Activated CD4-positive, alpha-beta T cell treated with anti-CD3 and anti-CD28 coated beads for 4 hours (primary cell): ENCODE data around the gene RAB11FIP3.
"Not testable (repeated sequence)": the region's sequence is repeated elsewhere in the genome, so short reads cannot be mapped to it uniquely, and the experiment has no call there.

Experiments
- DNase-seq, 2 donors: peaks; one replicate each; pipeline ENCODE4 v3.0.0-alpha.2; 2020

The RAB11FIP3 gene

DNA sequence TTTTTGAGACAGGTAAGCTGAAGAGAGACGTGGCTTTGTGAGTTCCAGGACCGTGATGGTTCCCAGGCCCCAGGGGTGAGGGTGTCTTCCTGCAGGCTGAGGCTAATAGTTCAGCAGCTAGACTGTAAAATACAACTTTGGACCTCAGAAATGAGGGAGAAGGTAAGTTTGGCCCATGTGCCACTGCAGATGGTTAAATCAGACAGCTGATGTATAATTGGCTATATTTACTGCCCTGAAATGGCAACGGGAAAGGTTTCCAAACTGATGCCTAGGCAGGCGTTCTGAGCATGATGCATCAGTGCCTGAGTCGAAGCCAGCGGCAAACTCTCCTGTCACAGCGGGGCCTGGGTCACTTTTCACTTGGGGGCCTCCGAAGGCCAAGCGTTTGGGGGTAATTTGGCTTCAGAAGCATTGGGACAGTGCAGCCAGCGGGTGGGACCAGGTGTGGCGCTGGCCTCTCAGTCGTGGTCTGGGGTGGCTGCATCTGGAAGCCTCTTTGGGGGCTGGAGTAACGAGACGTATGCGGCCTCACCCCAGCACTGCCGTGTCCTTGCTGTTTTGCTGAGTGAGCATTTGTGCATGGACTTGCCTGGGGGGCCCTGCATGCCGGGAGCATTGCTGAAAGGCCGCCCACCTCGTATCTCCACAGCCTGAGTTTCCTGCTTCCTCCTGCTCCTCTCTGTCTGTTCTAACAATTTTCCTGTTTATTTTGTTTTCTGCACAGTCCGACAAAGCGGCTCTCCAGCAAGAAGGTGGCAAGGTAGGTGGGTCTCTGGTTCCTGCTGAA lies 70.8 kb downstream of the RAB11FIP3 start:
- DNase-seq, result no peak

DNA sequence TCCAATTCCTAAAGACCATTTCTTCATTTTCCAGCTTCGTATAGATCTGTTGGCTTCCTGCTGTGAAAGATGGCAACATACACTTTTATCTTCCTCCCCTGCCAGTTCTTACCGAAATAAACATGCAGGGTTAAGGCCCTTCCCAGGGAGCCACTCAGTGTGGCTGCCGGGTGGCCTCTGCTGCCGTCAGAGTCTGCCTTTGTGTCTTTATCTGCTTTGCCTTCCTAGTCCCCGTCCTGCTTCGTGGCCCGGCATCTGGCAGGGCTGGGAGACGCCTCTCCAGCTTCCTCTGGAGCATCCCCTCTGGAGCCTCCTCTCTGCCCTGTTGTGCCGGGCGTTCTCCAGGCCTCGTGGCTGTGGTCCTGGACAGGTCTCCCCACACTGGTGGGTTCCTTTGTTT lies 71.8 kb downstream of the RAB11FIP3 start:
- DNase-seq, result no peak

DNA sequence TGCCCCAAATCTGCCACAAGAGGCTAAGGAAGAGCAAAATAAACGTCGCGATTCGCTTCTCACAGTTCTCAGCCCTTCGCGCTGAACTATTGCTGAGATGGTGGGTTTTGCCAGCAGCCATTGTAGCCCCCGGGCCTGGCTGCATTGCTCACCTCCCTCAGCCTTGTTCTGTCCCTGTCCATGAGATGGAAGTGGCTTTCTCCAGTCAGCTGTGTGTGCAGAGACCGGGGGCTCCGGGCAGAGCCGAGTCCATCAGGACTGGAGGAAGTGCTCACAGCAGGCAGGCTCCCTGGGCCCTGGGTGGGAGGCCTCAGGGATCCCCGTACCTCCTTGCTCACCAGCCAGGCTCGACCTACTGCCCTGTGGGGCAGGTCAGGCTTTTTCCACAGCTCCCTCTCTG lies 74.5 kb downstream of the RAB11FIP3 start:
- no peak for DNase-seq

DNA sequence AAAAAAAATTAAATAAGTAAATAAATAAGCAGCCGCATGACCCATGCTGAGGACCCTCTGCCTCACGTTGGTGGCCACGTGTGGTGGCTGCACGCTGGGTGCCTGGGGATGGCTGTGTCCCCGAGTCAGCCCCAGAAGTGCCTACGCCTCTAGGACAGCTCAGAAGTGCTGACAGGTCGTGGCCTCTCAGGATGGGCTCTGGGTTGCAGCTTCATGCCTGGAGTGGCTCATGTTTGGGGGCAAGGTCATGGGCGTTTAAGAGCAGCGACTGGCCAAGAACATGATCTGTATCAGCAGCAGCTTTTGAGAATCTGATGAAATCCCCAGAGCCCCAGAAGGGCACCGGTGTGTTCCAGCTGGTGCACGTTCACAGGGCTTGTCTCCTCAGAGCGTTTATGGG lies 75.3 kb downstream of the RAB11FIP3 start:
- no peak for DNase-seq

DNA sequence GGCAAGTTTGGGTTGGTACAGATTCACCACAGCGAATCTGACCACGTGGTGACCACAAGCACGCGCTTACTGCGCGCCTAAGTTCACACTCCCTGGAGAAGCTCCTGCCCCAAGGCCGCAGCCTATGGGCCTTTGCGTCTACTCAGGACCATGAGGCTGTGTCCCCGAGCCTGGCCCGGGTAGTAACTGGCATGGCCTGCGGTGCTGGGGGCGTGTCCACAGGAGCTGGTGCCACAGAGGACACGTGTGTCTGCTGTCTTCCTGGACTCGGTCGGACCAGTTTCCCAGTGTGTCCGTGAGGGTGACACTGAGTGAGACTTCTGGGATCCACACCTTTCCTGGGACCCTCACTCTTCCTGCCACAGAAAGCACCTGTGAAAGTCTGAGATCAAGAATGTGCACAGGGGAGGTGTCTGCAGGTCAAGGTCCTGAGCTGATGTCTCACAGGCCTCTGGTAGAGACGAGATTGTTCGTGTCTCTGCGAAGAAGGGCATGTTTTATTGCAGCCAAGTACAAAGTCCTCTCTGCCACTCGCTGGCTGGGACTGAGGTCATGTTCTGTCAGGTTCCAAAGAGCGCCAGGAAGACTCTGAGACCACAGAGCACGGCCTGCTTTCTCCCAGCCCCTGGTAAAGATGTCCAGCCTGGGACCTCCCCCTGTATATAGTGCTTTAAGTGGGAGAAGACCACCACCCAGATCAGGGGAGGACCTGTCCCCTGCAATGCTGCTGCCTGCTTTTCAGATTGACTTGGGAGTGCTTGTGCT lies 76.9 kb downstream of the RAB11FIP3 start:
- no peak for DNase-seq

DNA sequence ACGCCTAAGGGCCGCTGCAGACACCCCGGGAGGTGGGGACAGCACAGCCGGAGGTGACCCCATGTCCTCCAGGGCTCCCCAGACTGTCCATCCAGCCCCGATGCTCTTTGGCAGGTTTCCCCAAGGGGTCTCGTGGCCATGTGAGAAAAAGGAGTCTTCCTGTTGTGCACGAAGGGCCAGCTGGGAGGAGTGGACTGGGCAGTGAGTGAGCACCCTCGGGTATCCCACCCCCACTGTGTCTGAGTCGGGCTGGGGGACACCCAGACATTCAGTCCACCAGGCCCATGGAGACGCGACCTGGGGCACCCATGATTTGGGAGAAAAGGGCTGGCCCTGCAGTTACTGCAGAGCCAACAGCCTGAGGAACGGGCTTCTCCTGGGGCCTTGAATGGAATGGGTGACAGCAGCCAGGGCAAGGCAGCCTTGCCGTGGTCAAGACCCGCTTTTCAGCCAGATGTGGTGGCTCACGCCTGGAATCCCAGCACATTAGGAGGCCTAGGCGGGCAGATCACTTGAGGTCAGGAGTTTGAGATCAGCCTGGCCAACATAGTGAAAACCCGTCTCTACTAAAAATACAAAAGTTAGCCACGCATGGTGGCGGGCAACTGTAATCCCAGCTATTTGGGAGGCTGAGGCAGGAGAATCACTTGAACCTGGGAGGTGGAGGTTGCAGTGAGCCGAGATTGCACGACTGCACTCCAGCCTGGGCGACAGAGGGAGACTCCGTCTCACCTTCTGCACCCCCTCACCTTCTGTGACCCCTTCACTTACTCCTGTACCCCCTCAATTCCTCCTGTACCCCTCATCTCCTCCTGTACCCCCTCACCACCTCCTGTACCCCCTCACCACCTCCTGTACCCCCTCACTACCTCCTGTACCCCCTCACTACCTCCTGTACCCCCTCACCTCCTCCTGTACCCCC lies 78.0 kb downstream of the RAB11FIP3 start:
- DNase-seq, result no peak

DNA sequence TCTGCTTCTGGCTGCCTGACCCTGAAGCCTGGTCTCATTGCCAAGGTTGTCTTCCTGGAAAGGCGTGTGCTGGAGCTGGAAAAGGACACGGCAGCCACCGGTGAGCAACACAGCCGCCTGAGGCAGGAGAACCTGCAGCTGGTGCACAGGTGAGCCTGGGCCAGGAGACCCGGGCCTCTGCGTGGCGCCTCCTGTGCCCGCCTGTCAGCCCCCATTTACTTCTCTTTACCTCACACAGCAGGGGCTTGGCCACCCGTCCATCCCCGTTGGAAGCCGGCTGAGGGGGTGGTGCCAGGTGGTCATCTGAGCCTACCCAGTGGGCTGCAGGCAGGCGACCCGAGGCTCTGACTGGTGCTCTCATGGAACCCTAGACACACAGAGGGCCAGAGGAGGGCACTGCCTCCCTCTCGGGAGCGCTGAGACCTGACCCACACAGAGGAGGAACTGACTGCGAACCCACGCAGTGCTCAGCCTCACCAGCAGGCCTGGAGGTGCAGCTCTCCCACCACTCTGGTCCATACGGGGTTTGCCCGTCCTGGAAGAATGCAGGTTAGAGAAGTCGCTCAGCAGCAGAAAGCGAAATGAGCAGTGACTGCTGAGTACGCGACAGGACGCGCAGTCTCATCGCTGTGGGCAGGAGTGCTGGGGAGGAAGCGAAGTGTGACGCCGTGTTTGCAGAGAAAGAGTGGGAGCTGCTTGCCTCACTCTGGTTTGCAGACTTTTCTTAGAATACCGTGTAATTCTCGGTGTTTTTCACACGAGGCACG lies 80.2 kb downstream of the RAB11FIP3 start:
- DNase-seq, result no peak

DNA sequence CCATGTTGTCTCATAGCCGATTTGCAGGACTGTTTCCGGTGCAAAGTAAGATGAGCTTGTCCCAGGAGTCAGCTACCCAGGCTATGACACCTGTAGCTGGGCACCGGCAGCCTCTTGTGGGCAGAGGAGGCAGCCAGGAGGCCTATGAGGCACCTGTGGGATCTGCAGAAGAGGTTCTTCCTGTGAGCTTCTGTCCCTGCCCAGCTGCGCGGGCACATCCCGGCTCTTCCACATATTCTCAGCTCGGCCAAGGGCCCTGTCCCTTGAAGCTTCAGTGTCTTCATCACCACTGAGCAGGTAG lies 80.7 kb downstream of the RAB11FIP3 start:
- no peak for DNase-seq

DNA sequence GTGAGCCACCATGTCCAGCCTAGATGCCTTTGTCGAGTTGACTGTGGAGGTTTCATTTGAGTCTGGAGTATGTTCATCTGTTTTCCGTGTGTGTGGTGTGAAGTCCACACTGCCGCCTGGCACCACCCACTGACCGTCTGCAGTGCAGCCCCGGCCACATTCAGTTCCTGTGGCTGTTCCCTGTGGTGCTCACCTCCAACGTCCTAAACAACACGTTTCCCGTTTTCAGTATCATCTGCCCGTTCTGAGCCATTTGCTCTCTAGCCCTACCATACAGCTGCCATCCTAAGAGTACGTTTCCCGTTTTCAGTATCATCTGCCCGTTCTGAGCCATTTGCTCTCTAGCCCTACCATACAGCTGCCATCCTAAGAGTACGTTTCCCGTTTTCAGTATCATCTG lies 82.1 kb downstream of the RAB11FIP3 start:
- not testable (repeated sequence) for DNase-seq

DNA sequence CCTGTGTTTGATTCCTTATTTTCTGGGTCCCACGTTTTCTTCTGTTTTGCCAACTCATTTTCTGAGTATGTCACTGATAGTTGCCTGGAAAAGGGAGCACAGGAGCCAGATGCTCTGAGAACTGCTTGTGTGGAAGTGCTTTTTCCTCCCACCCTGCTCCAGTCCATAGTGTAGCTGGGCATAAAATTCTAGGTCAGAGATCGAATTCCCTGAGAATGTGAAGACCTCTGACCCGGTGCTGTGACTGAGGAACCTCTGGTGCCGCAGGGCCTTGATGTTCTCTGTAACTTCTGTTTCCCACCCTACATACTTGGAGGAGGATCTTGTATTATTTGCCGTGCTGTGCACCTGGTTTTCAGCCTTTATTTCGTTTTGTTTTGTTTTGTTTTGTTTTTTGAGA lies 82.5 kb downstream of the RAB11FIP3 start:
- DNase-seq, result no peak

DNA sequence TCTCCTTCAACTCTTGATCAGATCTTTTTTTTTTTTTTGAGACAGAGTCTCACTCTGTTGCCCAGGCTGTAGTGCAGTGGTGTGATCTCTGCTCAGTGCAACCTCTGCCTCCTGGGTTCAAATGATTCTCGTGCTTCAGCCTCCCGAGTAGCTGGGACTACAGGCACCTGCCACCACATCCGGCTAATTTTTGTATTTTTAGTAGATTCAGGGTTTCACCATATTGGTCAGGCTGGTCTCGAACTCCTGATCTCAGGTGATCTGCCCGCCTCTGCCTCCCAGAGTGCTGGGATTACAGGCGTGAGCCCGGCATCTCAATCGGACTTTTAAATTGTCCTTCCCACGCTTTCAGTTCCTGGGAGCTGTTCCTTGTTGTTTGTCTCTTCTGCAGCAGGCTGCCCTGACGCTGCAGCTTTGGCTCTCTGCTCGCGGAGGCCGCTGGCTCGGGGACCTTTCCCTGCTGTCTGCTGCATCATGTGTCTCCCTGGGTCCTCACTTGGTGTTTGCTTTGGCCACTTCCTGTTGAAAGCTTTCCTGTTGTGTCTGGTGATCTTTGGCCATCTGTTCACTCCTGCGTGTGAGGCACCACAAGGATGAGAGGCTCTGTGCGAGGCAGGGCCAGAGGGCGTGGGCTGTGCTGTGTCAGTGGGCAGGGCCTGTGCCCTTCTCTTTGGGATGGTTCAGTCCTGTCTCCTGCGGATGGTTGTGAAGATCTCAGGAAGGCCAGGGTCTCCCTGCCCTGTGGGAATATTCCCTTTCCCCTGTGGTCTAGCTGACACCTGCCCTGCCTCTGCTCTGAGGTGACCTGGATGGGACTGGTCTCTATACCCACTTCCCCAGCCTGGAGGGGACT lies 83.7 kb downstream of the RAB11FIP3 start:
- DNase-seq, result no peak

DNA sequence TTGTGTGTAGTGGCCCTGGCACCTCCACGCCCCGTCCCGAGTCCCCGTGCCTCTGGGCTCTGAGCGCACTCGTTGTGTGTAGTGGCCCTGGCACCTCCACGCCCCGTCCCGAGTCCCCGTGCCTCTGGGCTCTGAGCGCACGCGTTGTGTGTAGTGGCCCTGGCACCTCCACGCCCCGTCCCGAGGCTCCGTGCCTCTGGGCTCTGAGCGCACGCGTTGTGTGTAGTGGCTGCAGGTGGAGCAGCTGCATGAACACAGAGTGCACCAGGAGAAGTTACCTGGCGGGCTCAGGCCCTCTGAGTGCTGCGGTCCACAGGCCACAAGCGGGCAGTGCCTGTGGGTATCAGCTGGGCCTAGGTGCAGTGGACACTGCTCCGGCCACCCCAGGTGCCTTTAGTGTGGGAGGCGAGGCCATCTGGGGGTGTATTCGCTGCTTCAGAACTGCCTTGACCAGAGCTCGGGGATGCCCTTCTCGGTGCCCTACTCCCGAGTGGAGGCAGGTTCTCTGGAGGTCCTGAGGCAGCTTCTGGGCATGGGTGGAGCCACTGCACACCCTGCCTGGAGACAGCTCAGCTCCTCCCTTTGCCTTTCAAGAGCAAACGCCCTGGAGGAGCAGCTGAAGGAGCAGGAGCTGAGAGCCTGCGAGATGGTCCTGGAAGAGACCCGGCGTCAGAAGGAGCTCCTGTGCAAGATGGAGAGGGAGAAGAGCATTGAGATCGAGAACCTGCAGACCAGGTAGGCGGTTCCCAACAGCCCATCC lies 84.8 kb downstream of the RAB11FIP3 start:
- DNase-seq, result no peak

DNA sequence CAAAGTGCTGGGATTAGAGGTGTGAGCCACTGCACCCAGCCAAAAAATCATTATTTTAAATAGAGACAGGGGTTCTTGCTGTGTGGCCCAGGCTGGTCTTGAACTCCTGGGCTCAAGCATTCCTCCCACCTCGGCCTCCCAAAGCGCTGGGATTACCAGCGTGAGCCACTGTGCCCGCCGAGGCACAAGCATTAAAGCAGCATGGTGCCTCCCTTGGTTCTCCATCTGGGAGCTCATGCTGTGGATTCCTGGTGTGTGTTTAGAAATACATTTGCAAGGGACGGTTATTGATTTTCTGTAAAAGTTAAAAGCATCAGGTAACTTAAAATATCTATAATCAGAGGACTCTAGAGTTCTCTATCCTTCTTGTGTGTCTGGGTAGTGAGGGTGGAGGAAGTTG lies 87.4 kb downstream of the RAB11FIP3 start:
- no peak for DNase-seq

DNA sequence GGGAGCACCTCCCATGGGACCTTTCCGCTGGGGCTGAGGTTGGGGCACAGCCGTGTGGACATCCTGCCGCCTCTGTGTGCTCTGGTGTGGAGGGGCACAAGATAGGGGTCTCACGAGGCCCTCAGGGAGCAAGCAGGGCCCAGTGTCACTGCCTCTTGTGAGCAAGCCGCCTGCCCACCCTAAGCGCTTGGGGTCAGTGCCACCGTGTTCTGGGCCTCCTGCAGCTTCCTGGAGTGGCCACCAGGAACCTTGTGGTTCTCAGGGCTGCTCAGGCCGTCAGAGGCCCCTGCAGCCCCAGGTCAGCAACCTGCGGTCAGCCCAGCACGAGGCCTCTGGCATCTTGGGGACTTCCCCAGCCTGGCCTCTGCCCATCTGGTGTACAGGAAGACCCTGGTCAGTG lies 88.5 kb downstream of the RAB11FIP3 start:
- no peak for DNase-seq

DNA sequence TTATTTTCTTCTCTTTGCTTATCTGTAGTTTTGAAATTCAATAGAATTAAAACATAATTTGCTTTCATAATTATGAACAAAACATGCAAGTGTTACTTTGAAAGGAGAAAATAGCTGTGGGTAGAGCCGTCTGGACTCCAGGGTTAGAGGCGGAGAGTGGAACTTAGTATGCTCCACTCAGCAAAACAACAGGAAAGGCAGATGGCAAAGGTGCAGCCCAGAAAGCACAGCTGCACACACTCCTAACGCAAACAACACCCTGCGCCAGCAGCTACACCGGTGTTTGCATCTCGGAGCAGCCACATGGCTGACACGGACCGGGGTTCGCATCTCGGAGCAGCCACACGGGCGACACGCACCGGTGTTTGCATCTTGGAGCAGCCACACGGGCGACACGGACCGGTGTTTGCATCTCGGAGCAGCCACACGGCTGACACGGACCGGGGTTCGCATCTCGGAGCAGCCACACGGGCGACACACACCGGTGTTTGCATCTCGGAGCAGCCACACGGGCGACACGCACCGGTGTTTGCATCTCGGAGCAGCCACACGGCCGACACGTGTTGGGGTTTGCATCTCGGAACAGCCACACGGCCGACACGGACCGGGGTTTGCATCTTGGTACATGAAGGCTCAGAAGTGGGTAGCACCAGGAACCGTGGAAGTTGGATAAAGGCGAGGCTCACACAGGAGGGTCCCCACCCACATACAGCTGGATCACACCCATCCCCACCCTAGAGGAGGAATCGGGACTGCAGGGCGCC lies 89.9 kb downstream of the RAB11FIP3 start:
- DNase-seq, result no peak

DNA sequence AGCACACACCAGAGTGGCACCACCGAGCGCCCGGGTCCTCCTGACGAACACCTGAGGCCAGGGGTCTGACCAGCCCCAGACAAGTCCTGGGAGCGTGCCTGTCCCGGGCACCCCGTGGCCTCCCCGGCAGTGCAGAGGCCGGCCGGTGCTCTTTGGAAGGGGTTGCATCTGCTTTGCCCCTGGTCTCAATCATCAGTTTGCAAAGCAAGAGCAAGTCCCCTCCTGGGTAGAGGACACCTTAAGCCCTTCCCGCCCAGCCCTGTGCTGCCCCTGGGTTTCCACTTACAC lies 90.4 kb downstream of the RAB11FIP3 start:
- DNase-seq, result no peak

DNA sequence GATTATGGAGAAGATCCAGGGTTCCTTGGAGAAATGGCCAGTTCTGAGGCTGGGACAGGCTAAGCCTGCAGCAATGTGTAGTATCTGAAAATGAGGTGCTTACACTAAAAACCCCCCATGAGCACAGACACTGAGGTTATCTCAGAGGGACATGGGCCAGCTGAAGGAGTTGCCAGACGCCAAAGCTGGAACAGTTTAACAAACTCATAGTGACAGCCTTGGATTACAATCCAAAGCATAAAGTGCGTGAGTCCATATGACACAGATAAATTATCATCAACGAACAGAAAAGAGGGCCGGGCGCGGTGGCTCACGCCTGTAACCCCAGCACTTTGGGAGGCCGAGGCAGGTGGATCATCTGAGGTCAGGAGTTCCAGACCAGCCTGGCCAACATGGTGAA lies 90.9 kb downstream of the RAB11FIP3 start:
- no peak for DNase-seq

DNA sequence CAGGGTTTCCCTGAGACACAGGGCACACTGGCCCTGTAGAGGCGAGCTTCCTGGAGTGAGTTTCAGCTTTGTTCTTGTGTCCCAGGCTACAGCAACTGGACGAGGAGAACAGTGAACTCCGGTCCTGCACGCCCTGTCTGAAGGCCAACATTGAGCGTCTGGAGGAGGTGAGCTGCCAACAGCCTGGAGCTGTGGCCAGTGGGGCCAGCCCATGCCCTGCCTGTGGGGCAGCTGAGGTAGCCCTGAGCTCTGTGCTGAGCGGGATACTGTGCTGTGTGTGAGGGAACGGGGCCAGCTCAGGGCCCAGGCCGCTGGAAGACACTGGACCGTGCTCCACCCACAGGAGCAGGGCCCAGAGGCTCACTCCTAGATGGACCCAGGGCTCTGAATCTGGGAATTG lies 93.4 kb downstream of the RAB11FIP3 start:
- DNase-seq, result no peak

DNA sequence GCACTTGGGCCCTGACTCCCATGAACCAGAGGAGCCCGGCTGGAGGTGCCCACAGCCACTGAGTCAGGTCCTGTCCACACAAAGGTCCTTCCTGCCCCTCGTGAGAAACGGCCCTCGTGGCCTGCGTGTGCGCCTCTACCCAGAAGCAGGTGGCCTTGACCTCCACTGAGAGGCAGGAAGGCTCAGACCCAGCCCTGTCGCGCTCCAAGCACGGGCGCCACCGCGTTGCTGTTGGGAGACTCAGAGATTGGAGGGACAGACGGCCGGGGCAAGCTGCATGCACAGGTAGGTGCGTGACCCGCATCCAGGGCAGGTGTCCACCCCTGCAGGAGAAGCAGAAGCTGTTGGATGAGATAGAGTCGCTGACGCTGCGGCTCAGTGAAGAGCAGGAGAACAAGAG lies 94.0 kb downstream of the RAB11FIP3 start:
- DNase-seq, result no peak
